Fibroblast of peridontal ligament (primary cell): Measurements from ENCODE around the gene PNMA8B.

Experiments
- DNase-seq: peaks from one replicate; pipeline ENCODE4 v3.0.0-alpha.2; 2010; ENCODE audit errors: extremely low read depth

The PNMA8B gene

GRCh38 chr19:46487802-46488445 is 7.7 kb downstream of the PNMA8B start:
- peak; percentile 69 for DNase-seq

- no peak for DNase-seq
Observed at GRCh38 chr19:46487178-46487801, 8.4 kb downstream of the PNMA8B start.

GRCh38 chr19:46486358-46486757 is 9.3 kb downstream of the PNMA8B start:
- DNase-seq = no peak

- DNase-seq = no peak
Observed at GRCh38 chr19:46484656-46485055, 11.0 kb downstream of the PNMA8B start.

GRCh38 chr19:46482631-46483030 is 13.0 kb downstream of the PNMA8B start:
- no peak for DNase-seq

- peak; percentile 71 for DNase-seq
Observed at GRCh38 chr19:46481947-46482346, 13.7 kb downstream of the PNMA8B start.

- peak; percentile 53 for DNase-seq
Observed at GRCh38 chr19:46481223-46481848, 14.3 kb downstream of the PNMA8B start.

- DNase-seq = peak; percentile 80
Observed at GRCh38 chr19:46480415-46480814, 15.3 kb downstream of the PNMA8B start.

GRCh38 chr19:46478356-46478986 is 17.2 kb downstream of the PNMA8B start:
- DNase-seq = peak; percentile 77

- no peak for DNase-seq
Observed at GRCh38 chr19:46475986-46476385, 19.7 kb downstream of the PNMA8B start.

- no peak for DNase-seq
Observed at GRCh38 chr19:46474211-46474610, 21.5 kb downstream of the PNMA8B start.

GRCh38 chr19:46472592-46472991 is 23.1 kb downstream of the PNMA8B start:
- no peak for DNase-seq

- no peak for DNase-seq
Observed at GRCh38 chr19:46471811-46472543, 23.7 kb downstream of the PNMA8B start.

GRCh38 chr19:46471116-46471733 is 24.4 kb downstream of the PNMA8B start, which contains the start of gene PNMA8A:
PNMA8A (minus strand) TSS chr19:46471563; CDS start chr19:46471035, 528 bp downstream.
- DNase-seq = peak; percentile 52

- no peak for DNase-seq
Observed at GRCh38 chr19:46470376-46470775, 25.3 kb downstream of the PNMA8B start.

GRCh38 chr19:46469541-46470185 is 26.0 kb downstream of the PNMA8B start:
- DNase-seq = no peak

- peak; percentile 92 for DNase-seq
Observed at GRCh38 chr19:46466536-46467196, 29.0 kb downstream of the PNMA8B start.

- DNase-seq = no peak
Observed at GRCh38 chr19:46463516-46463915, 32.2 kb downstream of the PNMA8B start.

- no peak for DNase-seq
Observed at GRCh38 chr19:46461537-46461936, 34.1 kb downstream of the PNMA8B start.

GRCh38 chr19:46460981-46461380 is 34.7 kb downstream of the PNMA8B start:
- no peak for DNase-seq
